Smooth muscle cell (in vitro differentiated cells): Measurements from ENCODE around the gene SNCAIP. TPM values are rescaled to one million over a fixed set of nuclear protein-coding genes. Genes with fewer than 3 reads are reported as not detected.
A peak's percentile ranks its signal among the peaks of the same experiment; 100 is the strongest.

ENCODE experiments used
- DNase-seq: peaks from one replicate; lab custom pipeline; 2025; ENCODE audit not compliant: unreplicated experiment; lab: John Stamatoyannopoulos, UW
- H2AFZ ChIP-seq: fragments of 200-600 bp; sonication (generic); 2 replicates; pipeline ENCODE4 v1.6.0; 2016; ENCODE audit warnings: antibody characterized with exemption, low read depth, mild to moderate bottlenecking
- H3F3A ChIP-seq: fragments of 200-600 bp; sonication (generic); 2 replicates; pipeline ENCODE4 v1.6.0; 2017; ENCODE audit warnings: antibody characterized with exemption, low read depth
- H3K27ac ChIP-seq: fragments of 200-600 bp; sonication (generic); 2 replicates; pipeline ENCODE4 v1.5.1; 2016; ENCODE audit warnings: low read depth, mild to moderate bottlenecking
- H3K27me3 ChIP-seq: fragments of 200-600 bp; sonication (generic); 2 replicates; pipeline ENCODE4 v1.6.1; 2016; ENCODE audit warnings: low read depth, mild to moderate bottlenecking
- H3K36me3 ChIP-seq: fragments of 200-600 bp; sonication (generic); 2 replicates; pipeline ENCODE4 v1.5.1; 2016; ENCODE audit warnings: low read depth
- H3K4me1 ChIP-seq: fragments of 200-600 bp; sonication (generic); 2 replicates; pipeline ENCODE4 v1.5.1; 2016; ENCODE audit warnings: low read depth
- H3K4me2 ChIP-seq: fragments of 200-600 bp; sonication (generic); 2 replicates; pipeline ENCODE4 v1.6.0; 2016; ENCODE audit warnings: mild to moderate bottlenecking
- H3K4me3 ChIP-seq: fragments of 200-600 bp; sonication (generic); 2 replicates; pipeline ENCODE4 v1.5.1; 2016; ENCODE audit warnings: mild to moderate bottlenecking
- H3K79me2 ChIP-seq: fragments of 200-600 bp; sonication (generic); 2 replicates; pipeline ENCODE4 v1.6.0; 2016; ENCODE audit warnings: low read depth, mild to moderate bottlenecking
- H3K9ac ChIP-seq: fragments of 200-600 bp; sonication (generic); 2 replicates; pipeline ENCODE4 v1.6.0; 2016; ENCODE audit warnings: low read depth
- H3K9me3 ChIP-seq: fragments of 200-600 bp; sonication (generic); replicated peaks from 2 replicates; pipeline ENCODE4 v1.5.1; 2016; ENCODE audit warnings: low read depth
- H4K20me1 ChIP-seq: fragments of 200-600 bp; sonication (generic); 2 replicates; pipeline ENCODE4 v1.6.0; 2016; ENCODE audit warnings: low read depth
- WGBS: methylation state at CpG from one replicate; pipeline ENCODE4 v1.1.7; 2016; ENCODE audit warnings: low lambda C conversion rate; 5-methylcytosine and 5-hydroxymethylcytosine counted together
- polyA plus RNA-seq: library from polyadenylated mRNA; unstranded; fragments of >200 nt; fragmentation: Nextera tagmentation; extraction: Ambion mirVana; gene quantifications from 2 replicates; pipeline ENCODE4 v1.2.1, GENCODE V29; 2016
- total RNA-seq: library from RNA; depleted of rRNA; stranded (reverse); fragments of >200 nt; gene quantifications from 2 replicates; pipeline ENCODE4 v1.2.3, GENCODE V29; 2014
- TF ChIP-seq, protein P1 (sequence below): fragments of 200-600 bp; sonication (generic); IDR thresholded peaks from 2 replicates; pipeline ENCODE4 v1.5.1; 2017; ENCODE audit warnings: borderline replicate concordance, mild to moderate bottlenecking, antibody characterized with exemption; ENCODE audit not compliant: insufficient read depth, poor library complexity, severe bottlenecking

Gene SNCAIP
- total and polyA plus RNA-seq, 2 experiments from 2014 or later = 7.2 to 8.0 TPM

DNA sequence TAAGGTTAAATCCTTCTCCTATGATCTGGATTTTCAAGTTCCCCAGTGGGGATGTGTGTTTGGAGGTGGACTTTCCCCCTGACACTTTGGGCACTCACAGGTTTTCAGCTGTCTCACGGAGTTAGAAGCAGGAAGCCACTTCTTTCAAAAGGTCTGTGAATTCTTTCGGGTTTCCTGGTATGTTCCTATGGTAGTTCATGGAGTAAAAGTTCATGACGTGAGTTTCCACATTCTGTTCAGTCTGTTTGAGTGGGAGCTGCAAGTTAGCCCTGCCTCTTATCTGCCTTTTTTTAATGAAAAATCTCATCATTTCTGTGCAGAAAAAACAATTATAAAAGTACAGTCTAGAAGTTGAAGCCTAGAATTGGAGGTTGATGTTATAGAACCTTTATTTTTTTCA, 24.9 kb upstream of the SNCAIP start:
- DNase-seq = no peak
- WGBS = 45% methylated on average over 3 of the region's 3 CpGs
- peak overlapping the region; percentile 69 for H2AFZ ChIP-seq
- H3K9ac ChIP-seq = no peak overlapping the region
- no peaks in the 10 kb centered on the region for H4K20me1 ChIP-seq
- H3K27me3 ChIP-seq = no peaks in the 10 kb centered on the region
- H3K36me3 ChIP-seq = no peaks in the 10 kb centered on the region
- H3K27ac ChIP-seq = no peak overlapping the region
- no peak overlapping the region for H3K4me3 ChIP-seq
- no peaks in the 10 kb centered on the region for H3K79me2 ChIP-seq
- no peaks in the 10 kb centered on the region for H3K4me1 ChIP-seq
- no peak overlapping the region for H3K4me2 ChIP-seq
- no peaks in the 10 kb centered on the region for H3K9me3 ChIP-seq
- no peaks in the 10 kb centered on the region for H3F3A ChIP-seq
- TF ChIP-seq, protein P1, sequence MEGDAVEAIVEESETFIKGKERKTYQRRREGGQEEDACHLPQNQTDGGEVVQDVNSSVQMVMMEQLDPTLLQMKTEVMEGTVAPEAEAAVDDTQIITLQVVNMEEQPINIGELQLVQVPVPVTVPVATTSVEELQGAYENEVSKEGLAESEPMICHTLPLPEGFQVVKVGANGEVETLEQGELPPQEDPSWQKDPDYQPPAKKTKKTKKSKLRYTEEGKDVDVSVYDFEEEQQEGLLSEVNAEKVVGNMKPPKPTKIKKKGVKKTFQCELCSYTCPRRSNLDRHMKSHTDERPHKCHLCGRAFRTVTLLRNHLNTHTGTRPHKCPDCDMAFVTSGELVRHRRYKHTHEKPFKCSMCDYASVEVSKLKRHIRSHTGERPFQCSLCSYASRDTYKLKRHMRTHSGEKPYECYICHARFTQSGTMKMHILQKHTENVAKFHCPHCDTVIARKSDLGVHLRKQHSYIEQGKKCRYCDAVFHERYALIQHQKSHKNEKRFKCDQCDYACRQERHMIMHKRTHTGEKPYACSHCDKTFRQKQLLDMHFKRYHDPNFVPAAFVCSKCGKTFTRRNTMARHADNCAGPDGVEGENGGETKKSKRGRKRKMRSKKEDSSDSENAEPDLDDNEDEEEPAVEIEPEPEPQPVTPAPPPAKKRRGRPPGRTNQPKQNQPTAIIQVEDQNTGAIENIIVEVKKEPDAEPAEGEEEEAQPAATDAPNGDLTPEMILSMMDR = no peak

DNA sequence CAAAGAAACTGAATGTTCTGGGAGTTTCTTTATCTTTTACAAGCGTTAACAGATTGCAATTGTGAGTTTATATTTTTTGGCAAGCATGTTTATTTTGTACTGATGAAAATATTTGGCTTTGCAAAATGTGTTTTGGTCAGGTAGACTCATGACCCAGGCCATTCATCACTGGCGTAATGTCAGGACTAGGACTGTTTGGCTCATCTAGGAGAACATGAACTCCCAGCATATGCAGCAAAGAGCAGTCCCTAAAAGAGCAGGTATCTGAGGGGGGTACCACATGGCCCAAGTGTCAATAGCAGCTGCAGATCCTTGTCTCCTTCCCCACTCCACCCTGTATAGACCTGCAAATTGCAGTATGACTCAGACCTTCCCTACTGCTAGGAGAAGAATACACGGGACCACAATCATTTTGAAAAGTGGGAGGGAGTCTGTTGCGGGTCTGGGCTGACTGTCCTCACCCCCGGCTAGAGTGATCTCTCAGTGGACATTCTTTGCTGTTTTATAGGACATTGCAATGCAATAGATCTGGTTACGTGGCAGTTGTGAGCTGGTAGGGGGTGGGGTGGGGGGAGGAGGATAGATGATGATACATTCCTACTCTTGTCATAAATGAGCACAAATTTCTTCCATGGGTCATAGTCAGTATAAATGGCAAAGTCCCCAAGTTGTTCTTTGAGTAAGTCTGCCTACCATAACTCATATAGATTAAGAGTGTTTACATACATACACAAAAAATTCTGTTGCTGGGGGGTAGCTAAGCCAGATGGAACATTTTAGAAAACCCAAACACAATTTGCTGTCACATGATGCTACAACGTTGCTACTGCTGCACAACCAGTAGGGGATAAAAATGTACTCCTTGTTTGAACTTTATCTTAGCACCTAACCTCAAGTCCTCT, 20.8 kb upstream of the SNCAIP start:
- 28% methylated on average over 7 of the region's 7 CpGs for WGBS
- Histone ChIP-seq H3K4me1 (no peaks in the 10 kb centered on the region), H3K4me2 (peak overlapping the region; percentile 42), H3K27ac (peak overlapping the region; percentile 69), H3K9me3 (no peaks in the 10 kb centered on the region), H3K4me3 (no peak overlapping the region), H3F3A (no peaks in the 10 kb centered on the region), H4K20me1 (no peaks in the 10 kb centered on the region), H3K36me3 (no peaks in the 10 kb centered on the region), H3K9ac (peak overlapping the region; percentile 13), H3K27me3 (no peaks in the 10 kb centered on the region), H2AFZ (no peak overlapping the region), H3K79me2 (no peaks in the 10 kb centered on the region)
- TF ChIP-seq, protein P1 = no peak
- no peak for DNase-seq

DNA sequence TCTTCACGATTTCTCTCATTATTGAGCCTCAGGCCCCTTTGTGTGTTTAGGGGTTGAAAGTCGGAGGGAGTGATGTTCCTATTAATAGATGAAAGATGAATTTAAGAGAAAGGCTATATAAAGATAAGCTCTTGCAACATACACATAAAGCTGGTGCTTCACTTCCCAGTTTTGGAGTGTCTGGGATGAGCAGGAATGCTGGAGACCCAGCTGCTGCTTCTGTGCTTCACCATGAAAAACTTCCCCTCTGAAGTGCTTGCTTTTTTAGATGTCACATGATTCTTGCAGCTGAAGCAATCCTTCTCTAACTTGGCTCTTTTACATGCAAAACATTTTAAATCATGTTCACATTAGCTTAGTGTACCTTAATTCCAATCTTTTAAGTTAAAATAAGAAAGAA, 19.7 kb upstream of the SNCAIP start:
- Histone ChIP-seq H2AFZ (peak overlapping the region; percentile 36), H3K9me3 (no peaks in the 10 kb centered on the region), H3K36me3 (no peaks in the 10 kb centered on the region), H3F3A (no peaks in the 10 kb centered on the region), H3K79me2 (no peaks in the 10 kb centered on the region), H3K27ac (peak overlapping the region; percentile 69), H3K4me3 (no peak overlapping the region), H4K20me1 (no peaks in the 10 kb centered on the region), H3K9ac (no peak overlapping the region), H3K4me1 (no peaks in the 10 kb centered on the region), H3K4me2 (peak overlapping the region; percentile 42), H3K27me3 (no peaks in the 10 kb centered on the region)
- TF ChIP-seq, protein P1 = no peak
- no peak for DNase-seq
- 14% methylated on average over 2 of the region's 2 CpGs for WGBS
